ENCODE data around the gene FCHSD2.
"Not testable (repeated sequence)": the region's sequence is repeated elsewhere in the genome, so short reads cannot be mapped to it uniquely, and the experiment has no call there.

Gene FCHSD2

GRCh38 chr11:72918851-72919250 is 223.3 kb downstream of the FCHSD2 start:
- DNase-seq = no peak

GRCh38 chr11:72912253-72912652 is 229.9 kb downstream of the FCHSD2 start:
- no peak for DNase-seq

GRCh38 chr11:72909558-72910388 is 232.3 kb downstream of the FCHSD2 start:
- not testable (repeated sequence) for DNase-seq

- no peak for DNase-seq
Measured at GRCh38 chr11:72908032-72908676, 234.0 kb downstream of the FCHSD2 start.

- no peak for DNase-seq
Measured at GRCh38 chr11:72904016-72904415, 238.1 kb downstream of the FCHSD2 start.

- DNase-seq = no peak
Measured at GRCh38 chr11:72901374-72901773, 240.7 kb downstream of the FCHSD2 start.

- no peak for DNase-seq
Measured at GRCh38 chr11:72900013-72900412, 242.1 kb downstream of the FCHSD2 start.

- no peak for DNase-seq
Measured at GRCh38 chr11:72899238-72899637, 242.9 kb downstream of the FCHSD2 start.

GRCh38 chr11:72897506-72897905 is 244.6 kb downstream of the FCHSD2 start:
- DNase-seq = no peak

- DNase-seq = no peak
Measured at GRCh38 chr11:72896431-72896830, 245.7 kb downstream of the FCHSD2 start.

- DNase-seq = no peak
Measured at GRCh38 chr11:72890881-72891280, 251.2 kb downstream of the FCHSD2 start.

- DNase-seq = no peak
Measured at GRCh38 chr11:72886619-72887018, 255.5 kb downstream of the FCHSD2 start.

- no peak for DNase-seq
Measured at GRCh38 chr11:72885749-72886609, 256.1 kb downstream of the FCHSD2 start.

GRCh38 chr11:72876147-72876546 is 266.0 kb downstream of the FCHSD2 start:
- no peak for DNase-seq

- no peak for DNase-seq
Measured at GRCh38 chr11:72875736-72876135, 266.4 kb downstream of the FCHSD2 start.

GRCh38 chr11:72872012-72872411 is 270.1 kb downstream of the FCHSD2 start:
- no peak for DNase-seq

- DNase-seq = no peak
Measured at GRCh38 chr11:72871119-72871518, 271.0 kb downstream of the FCHSD2 start.

GRCh38 chr11:72869831-72870230 is 272.3 kb downstream of the FCHSD2 start:
- no peak for DNase-seq

- no peak for DNase-seq
Measured at GRCh38 chr11:72867970-72868369, 274.1 kb downstream of the FCHSD2 start.

GRCh38 chr11:72864702-72865655 is 277.1 kb downstream of the FCHSD2 start:
- no peak for DNase-seq

GRCh38 chr11:72863916-72864315 is 278.2 kb downstream of the FCHSD2 start:
- DNase-seq = no peak

GRCh38 chr11:72863091-72863490 is 279.0 kb downstream of the FCHSD2 start:
- no peak for DNase-seq
